Upper lobe of left lung (tissue), 4 donors: ENCODE results near the gene ST8SIA2.

Experiments used
- POLR2A ChIP-seq, 4 donors: fragments of 450-650 bp; IDR thresholded peaks; one replicate each; pipeline ENCODE4 v1.5.1; 2016 to 2017; ENCODE audit warnings: antibody characterized with exemption in 4 of 4, mild to moderate bottlenecking in 2 of 4
- POLR2AphosphoS5 ChIP-seq, 2 donors: sonication (generic); formaldehyde crosslinking; IDR thresholded peaks; one replicate each; pipeline ENCODE4 v1.5.1; 2017; ENCODE audit warnings: antibody characterized with exemption in 2 of 2
- TF ChIP-seq, protein P1 (sequence below), 6 experiments: fragments of 450-650 bp in 4 of 6; fragments of 200-600 bp in 2 of 6; sonication (generic) in 2 of 6; IDR thresholded peaks; one replicate each; pipeline ENCODE4 v1.5.1; 2016 to 2019; ENCODE audit warnings: antibody characterized with exemption in 6 of 6

DNA sequence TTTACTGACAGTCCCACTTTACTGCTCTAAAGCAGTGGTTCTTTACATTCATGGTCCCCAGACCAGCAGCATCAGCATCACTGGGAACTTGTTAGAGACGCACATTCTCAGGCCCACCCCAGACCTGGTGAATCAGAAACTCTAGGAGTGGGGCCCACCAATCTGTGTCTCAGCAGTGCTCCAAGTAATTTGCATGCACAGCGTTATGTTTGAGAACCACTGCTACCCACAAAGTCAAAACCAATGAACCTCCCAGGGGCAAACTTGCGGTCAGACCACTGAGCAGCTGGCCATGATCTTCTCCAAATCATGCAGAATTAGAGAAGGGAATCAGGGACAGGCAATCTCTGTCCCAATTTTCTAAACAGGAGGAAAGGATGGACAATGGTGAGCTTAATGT, 58.5 kb downstream of the ST8SIA2 start:
- TF ChIP-seq POLR2A (IDR thresholded peaks at IDR 0.05), result no peak
- TF ChIP-seq, protein P1, sequence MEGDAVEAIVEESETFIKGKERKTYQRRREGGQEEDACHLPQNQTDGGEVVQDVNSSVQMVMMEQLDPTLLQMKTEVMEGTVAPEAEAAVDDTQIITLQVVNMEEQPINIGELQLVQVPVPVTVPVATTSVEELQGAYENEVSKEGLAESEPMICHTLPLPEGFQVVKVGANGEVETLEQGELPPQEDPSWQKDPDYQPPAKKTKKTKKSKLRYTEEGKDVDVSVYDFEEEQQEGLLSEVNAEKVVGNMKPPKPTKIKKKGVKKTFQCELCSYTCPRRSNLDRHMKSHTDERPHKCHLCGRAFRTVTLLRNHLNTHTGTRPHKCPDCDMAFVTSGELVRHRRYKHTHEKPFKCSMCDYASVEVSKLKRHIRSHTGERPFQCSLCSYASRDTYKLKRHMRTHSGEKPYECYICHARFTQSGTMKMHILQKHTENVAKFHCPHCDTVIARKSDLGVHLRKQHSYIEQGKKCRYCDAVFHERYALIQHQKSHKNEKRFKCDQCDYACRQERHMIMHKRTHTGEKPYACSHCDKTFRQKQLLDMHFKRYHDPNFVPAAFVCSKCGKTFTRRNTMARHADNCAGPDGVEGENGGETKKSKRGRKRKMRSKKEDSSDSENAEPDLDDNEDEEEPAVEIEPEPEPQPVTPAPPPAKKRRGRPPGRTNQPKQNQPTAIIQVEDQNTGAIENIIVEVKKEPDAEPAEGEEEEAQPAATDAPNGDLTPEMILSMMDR (IDR thresholded peaks at IDR 0.05), result no peak
- TF ChIP-seq POLR2AphosphoS5 (IDR thresholded peaks at IDR 0.05), result no peak
